ENCODE data around the gene CST4.

GRCh38 chr20:23640018-23640601 is 48.7 kb downstream of the CST4 start:
- TF ChIP-seq CTCF (IDR thresholded peaks at IDR 0.05; ENCODE audit: extremely low read depth in 1 of 2, insufficient read depth in 1 of 2, low read depth in 1 of 2, low read length in 2 of 2) (no peak), EZH2 (IDR thresholded peaks at IDR 0.05; ENCODE audit: borderline replicate concordance, low read depth, low read length, severe bottlenecking) (no peak), MAX (IDR thresholded peaks at IDR 0.05; ENCODE audit: insufficient read depth, insufficient read length) (no peak), FOS (IDR thresholded peaks at IDR 0.05; ENCODE audit: borderline replicate concordance, insufficient read depth, low read length) (no peak), POLR2AphosphoS5 (IDR thresholded peaks at IDR 0.05; ENCODE audit: insufficient read depth, low read depth, low read length) (no peak), POLR2A (IDR thresholded peaks at IDR 0.05; ENCODE audit: low read depth, low read length) (no peak), MYC (IDR thresholded peaks at IDR 0.05; ENCODE audit: low read depth, low read length) (no peak), JUN (IDR thresholded peaks at IDR 0.05; ENCODE audit: borderline replicate concordance, insufficient read depth, insufficient read length, low read depth) (no peak)
